Measurements from ENCODE around the gene NDUFV1. TPM values are rescaled to one million over a fixed set of nuclear protein-coding genes. Genes with fewer than 3 reads are reported as not detected.

NDUFV1 gene
- polyA plus RNA-seq, 2 of the 4 experiments (the other 2 are of a cell fraction): 95.1 to 163 TPM

GRCh38 chr11:67582011-67582410 is 24.7 kb upstream of the NDUFV1 start:
- Histone ChIP-seq H3K9me3 (no peaks in the 10 kb centered on the region), H3K4me1 (peaks cover 55% of the 10 kb centered on the region), H3K4me2 (peak overlapping the region; percentile 98), H3K27ac (peak overlapping the region; percentile 97 to 99), H3K4me3 (no peak overlapping the region)
- DNase-seq (ENCODE audit: low read depth in 1 of 2, low spot score in 1 of 2): no peak
- TF ChIP-seq ESRRA (IDR thresholded peaks at IDR 0.05; ENCODE audit: borderline replicate concordance, low read length) (no peak), RARB (CRISPR knock-in tag; IDR thresholded peaks at IDR 0.05) (no peak), NR3C1 (IDR thresholded peaks at IDR 0.05) (no peak), HDAC2 (IDR thresholded peaks at IDR 0.05) (no peak), RAD21 (conservative IDR thresholded peaks at IDR 0.05 in 1 of 2, IDR thresholded peaks at IDR 0.05 in 1 of 2) (no peak), CHD2 (IDR thresholded peaks at IDR 0.05; ENCODE audit: low read length, partially characterized antibody) (no peak), FOSL2 (IDR thresholded peaks at IDR 0.05) (no peak), FOSL2 (CRISPR knock-in tag; IDR thresholded peaks at IDR 0.05) (no peak), EHMT2 (IDR thresholded peaks at IDR 0.05; ENCODE audit: low read depth) (no peak), GATA3 (IDR thresholded peaks at IDR 0.05; ENCODE audit: borderline replicate concordance) (no peak), ZNF302 (CRISPR knock-in tag; IDR thresholded peaks at IDR 0.05) (no peak), HOXB13 (CRISPR knock-in tag; IDR thresholded peaks at IDR 0.05; ENCODE audit: low read depth) (no peak), ZC3H11A (IDR thresholded peaks at IDR 0.05) (no peak), CEBPB (IDR thresholded peaks at IDR 0.05) (no peak), CBX2 (IDR thresholded peaks at IDR 0.05; ENCODE audit: borderline replicate concordance, low read depth) (no peak)
- ChIA-PET CTCF (interaction anchor here (0.7 to 5.7 kb wide), 5 partner anchors 9 to 61 kb away, joined by 3 to 65 read pairs (median 4); partner anchors contain the start of gene NUDT8), POLR2A (interaction anchor here (0.6 kb wide), 1 partner anchor 29 kb away, joined by 5 read pairs; no protein-coding TSS in a partner anchor)
- ATAC-seq: no peak
- 77% methylated on average over 4 of the region's 4 CpGs for WGBS (ENCODE audit: missing lambda C conversion rate)
- FAIRE-seq: no peak

GRCh38 chr11:67583247-67584204 is 23.2 kb upstream of the NDUFV1 start, which contains the start of gene GSTP1:
TSS of gene GSTP1 (plus strand) at chr11:67583812. CDS start at chr11:67583844, 32 bp downstream.
- ChIA-PET CTCF (interaction anchor here (0.6 to 5.7 kb wide), 25 partner anchors 9 to 121 kb away, joined by 3 to 65 read pairs (median 4); partner anchors contain the start of gene NUDT8), POLR2A (interaction anchor here (0.5 to 2.1 kb wide), 14 partner anchors 9 to 967 kb away, joined by 3 to 6 read pairs (median 4); partner anchors contain the start of genes NUDT8, PITPNM1, PPP1CA and RBM14)
- H3K4me2 ChIP-seq: peak within 1 kb of the TSS; percentile 98
- no peaks in the 10 kb centered on the region for H3K9me3 ChIP-seq
- H3K27ac ChIP-seq: peak within 1 kb of the TSS; percentile 97 to 99
- DNase-seq (ENCODE audit: low read depth in 1 of 2, low spot score in 1 of 2) (peak; percentile 81 to 90), ATAC-seq (peak; percentile 88 to 93), FAIRE-seq (no peak)
- peak within 1 kb of the TSS; percentile 92 for H3K4me3 ChIP-seq
- peaks cover 55% of the 10 kb centered on the region for H3K4me1 ChIP-seq
- no peak for TF ChIP-seq FOSL2 (IDR thresholded peaks at IDR 0.05)
- peak; percentile 91 for TF ChIP-seq FOSL2 (CRISPR knock-in tag; IDR thresholded peaks at IDR 0.05)
- no peak for TF ChIP-seq CHD2 (IDR thresholded peaks at IDR 0.05; ENCODE audit: low read length, partially characterized antibody)
- TF ChIP-seq CEBPB (IDR thresholded peaks at IDR 0.05): peak in 1 of 2 experiments; percentile 70; a peak in 2 of 4 replicates
- TF ChIP-seq TFCP2L1 (CRISPR knock-in tag; IDR thresholded peaks at IDR 0.05): peak; percentile 44; the same call in 1 of the 2 replicates
- peak; percentile 99 for TF ChIP-seq POLR2A (IDR thresholded peaks at IDR 0.05; ENCODE audit: low read length)
- no peak for TF ChIP-seq EHMT2 (IDR thresholded peaks at IDR 0.05; ENCODE audit: low read depth)
- TF ChIP-seq GATA3 (IDR thresholded peaks at IDR 0.05; ENCODE audit: borderline replicate concordance): 0 out of 2 replicates have a peak, but pooled peaks have one; percentile 31
- peak; percentile 97; the same call in 2 of the 3 replicates for TF ChIP-seq BCL3 (IDR thresholded peaks at IDR 0.05)
- TF ChIP-seq HDAC2 (IDR thresholded peaks at IDR 0.05): no peak
- peak; percentile 33; the same call in 1 of the 2 replicates for TF ChIP-seq RFX5 (IDR thresholded peaks at IDR 0.05)
- TF ChIP-seq JUN (IDR thresholded peaks at IDR 0.05): peak; percentile 81 to 97; a peak in 4 of 5 replicates
- TF ChIP-seq MYC (IDR thresholded peaks at IDR 0.05; ENCODE audit: borderline replicate concordance, low read length): peak; percentile 21; the same call in 1 of the 2 replicates
- TF ChIP-seq FOSB (CRISPR knock-in tag; IDR thresholded peaks at IDR 0.05): no peak
- no peak for TF ChIP-seq ELK1 (IDR thresholded peaks at IDR 0.05; ENCODE audit: low read depth, low read length)
- TF ChIP-seq CTCF (IDR thresholded peaks at IDR 0.05): peak; percentile 75
- TF ChIP-seq MAX (IDR thresholded peaks at IDR 0.05): peak; percentile 73
- TF ChIP-seq SMC3 (IDR thresholded peaks at IDR 0.05): peak; percentile 71
- TF ChIP-seq RAD21 (conservative IDR thresholded peaks at IDR 0.05 in 1 of 2, IDR thresholded peaks at IDR 0.05 in 1 of 2): peak; percentile 32 to 62; a peak in 4 of 5 replicates
- 0 out of 2 replicates have a peak, but pooled peaks have one; percentile 15 for TF ChIP-seq MAZ (IDR thresholded peaks at IDR 0.05; ENCODE audit: borderline replicate concordance, low read depth, low read length)
- TF ChIP-seq EHF (CRISPR knock-in tag; IDR thresholded peaks at IDR 0.05): no peak
- peak; percentile 75 for TF ChIP-seq NFE2L2 (conservative IDR thresholded peaks at IDR 0.05; ENCODE audit: low read length)
- TF ChIP-seq PHF8 (IDR thresholded peaks at IDR 0.05; ENCODE audit: borderline replicate concordance, low read depth): peak; percentile 90
- TF ChIP-seq MAFK (IDR thresholded peaks at IDR 0.05; ENCODE audit: partially characterized antibody): peak; percentile 92
- whole genome bisulfite sequencing (ENCODE audit: missing lambda C conversion rate): 3% methylated on average over 30 of the region's 81 CpGs
